ENCODE measurements around the gene RAB31. TPM values are rescaled to one million over a fixed set of nuclear protein-coding genes. Genes with fewer than 3 reads are reported as not detected.

RAB31 gene
- total RNA-seq, 4 donors from 2014 or later = 108 to 181 (median 136) TPM

DNA sequence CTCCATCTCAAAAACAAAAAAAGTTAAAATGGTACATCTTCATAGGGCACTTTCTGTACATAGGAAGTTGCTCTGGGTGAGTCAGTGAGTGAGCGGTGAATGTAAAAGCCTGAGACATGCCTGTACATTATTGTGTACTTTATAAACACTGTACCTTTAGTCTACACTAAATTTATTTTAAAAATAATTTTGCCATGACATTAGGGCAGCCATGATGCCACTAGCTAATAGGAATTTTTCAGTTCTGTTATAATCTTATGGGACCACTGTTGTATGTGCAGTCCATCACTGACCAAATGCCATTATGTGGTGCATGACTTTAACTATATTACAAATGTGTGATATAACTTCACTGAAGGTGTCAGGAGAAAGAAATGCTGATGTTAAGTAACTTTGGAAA lies 166.6 kb downstream of the RAB31 start:
- H3K27ac ChIP-seq = no peak overlapping the region
- no peaks in the 10 kb centered on the region for H3K36me3 ChIP-seq
- H3K27me3 ChIP-seq = no peaks in the 10 kb centered on the region
- H3K4me1 ChIP-seq = peaks cover 0 to 7% (median 2%) of the 10 kb centered on the region in 3 donors
- H3K4me3 ChIP-seq = no peak overlapping the region
- H3K9me3 ChIP-seq = no peaks in the 10 kb centered on the region
- no peak for ATAC-seq
- TF ChIP-seq EP300 (IDR thresholded peaks at IDR 0.05) = no peak
- WGBS, 2 donors (ENCODE audit: low coverage in 1 of 2) = 100% methylated on average over 1 of the region's 1 CpG

DNA sequence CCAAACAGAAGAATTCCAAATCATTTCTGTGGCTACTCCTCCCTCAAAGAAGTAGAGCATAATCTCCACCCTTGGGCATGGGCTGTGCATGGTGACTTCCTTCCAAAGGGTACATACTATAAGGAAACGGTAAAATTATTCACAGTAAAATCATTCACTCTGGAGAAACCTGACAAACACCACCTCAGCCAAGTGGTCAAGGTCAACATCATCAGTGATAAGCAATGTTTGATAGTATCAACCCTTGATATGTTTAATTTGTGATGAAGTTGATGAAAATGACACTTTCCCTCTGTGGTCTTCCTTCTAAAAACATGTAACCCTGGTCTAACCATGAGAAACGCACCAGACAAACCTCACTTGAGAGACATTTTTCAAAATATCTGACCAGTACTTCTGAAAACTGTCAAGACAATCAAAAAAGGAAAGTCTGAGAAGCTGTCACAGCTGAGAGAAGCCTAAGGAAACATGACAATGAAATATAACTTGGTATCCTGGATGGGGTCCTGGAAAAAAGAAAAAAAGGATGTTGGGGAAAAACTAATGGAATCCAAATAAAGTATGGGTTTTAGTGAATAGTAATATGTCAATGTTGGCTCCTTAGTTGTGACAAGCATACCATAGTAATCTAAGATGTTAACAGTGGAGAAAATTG lies 168.2 kb downstream of the RAB31 start:
- Histone ChIP-seq H3K27me3 (no peaks in the 10 kb centered on the region), H3K27ac (peak overlapping the region in 3 of 4 donors; percentile 18 to 61 (median 60)), H3K9me3 (no peaks in the 10 kb centered on the region), H3K4me3 (no peak overlapping the region), H3K36me3 (no peaks in the 10 kb centered on the region), H3K4me1 (no peaks in the 10 kb centered on the region)
- TF ChIP-seq EP300 (IDR thresholded peaks at IDR 0.05) = no peak
- no peak for TF ChIP-seq POLR2A (IDR thresholded peaks at IDR 0.05)
- TF ChIP-seq POLR2AphosphoS5 (IDR thresholded peaks at IDR 0.05) = no peak
- TF ChIP-seq, protein P1, sequence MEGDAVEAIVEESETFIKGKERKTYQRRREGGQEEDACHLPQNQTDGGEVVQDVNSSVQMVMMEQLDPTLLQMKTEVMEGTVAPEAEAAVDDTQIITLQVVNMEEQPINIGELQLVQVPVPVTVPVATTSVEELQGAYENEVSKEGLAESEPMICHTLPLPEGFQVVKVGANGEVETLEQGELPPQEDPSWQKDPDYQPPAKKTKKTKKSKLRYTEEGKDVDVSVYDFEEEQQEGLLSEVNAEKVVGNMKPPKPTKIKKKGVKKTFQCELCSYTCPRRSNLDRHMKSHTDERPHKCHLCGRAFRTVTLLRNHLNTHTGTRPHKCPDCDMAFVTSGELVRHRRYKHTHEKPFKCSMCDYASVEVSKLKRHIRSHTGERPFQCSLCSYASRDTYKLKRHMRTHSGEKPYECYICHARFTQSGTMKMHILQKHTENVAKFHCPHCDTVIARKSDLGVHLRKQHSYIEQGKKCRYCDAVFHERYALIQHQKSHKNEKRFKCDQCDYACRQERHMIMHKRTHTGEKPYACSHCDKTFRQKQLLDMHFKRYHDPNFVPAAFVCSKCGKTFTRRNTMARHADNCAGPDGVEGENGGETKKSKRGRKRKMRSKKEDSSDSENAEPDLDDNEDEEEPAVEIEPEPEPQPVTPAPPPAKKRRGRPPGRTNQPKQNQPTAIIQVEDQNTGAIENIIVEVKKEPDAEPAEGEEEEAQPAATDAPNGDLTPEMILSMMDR (IDR thresholded peaks at IDR 0.05) = no peak
- no peak for ATAC-seq
- 83 to 95% methylated on average over 2 of the region's 2 CpGs for WGBS, 2 donors (ENCODE audit: low coverage in 1 of 2)

DNA sequence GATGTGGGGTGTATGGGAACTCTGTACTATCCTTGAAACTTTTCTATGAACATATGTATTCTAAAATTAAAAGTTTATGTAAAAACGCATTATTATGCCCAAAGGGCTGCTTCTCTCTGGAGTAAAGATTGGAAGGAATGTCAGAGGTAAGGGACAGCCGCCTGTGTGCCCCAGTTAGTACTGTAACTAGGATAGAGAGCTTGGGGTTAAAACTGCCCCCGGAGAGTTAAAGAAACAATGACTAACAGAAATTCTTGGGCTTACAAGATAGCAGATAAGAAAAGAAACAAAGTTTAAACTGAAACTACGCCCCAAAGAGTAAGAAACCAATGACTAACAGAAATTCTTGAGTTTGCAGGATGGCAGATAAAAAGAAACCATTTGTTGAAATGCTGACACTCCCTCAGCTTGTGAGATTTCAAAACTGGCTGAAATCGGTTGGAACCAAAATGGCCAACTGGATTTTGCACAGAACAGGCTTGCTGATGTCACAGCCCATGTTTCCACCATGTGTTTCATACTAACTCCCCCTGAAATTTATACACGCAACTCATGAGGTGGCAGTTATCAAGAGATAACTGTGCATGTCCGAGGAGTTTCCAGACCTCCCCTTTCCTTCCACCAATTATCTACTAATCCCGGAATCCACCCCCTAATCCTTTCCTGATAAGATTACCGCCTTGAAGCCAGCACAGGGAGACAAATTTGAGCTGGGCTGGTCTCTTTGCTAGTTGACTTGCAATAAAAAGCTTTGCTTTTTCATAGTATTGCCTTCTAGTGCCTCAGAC lies 169.0 kb downstream of the RAB31 start:
- Histone ChIP-seq H3K27ac (peak overlapping the region in 3 of 4 donors; percentile 18 to 61 (median 60)), H3K9me3 (no peaks in the 10 kb centered on the region), H3K4me3 (peak overlapping the region; percentile 11 to 16), H3K4me1 (no peaks in the 10 kb centered on the region), H3K36me3 (no peaks in the 10 kb centered on the region), H3K27me3 (no peaks in the 10 kb centered on the region)
- WGBS, 2 donors (ENCODE audit: low coverage in 1 of 2) = 26 to 64% methylated on average over 5 to 9 of the region's 9 CpGs
- ATAC-seq = peak; percentile 93
- peak; percentile 41 for TF ChIP-seq POLR2AphosphoS5 (IDR thresholded peaks at IDR 0.05)
- TF ChIP-seq EP300 (IDR thresholded peaks at IDR 0.05) = no peak
- TF ChIP-seq, protein P1 (IDR thresholded peaks at IDR 0.05) = no peak
- TF ChIP-seq POLR2A (IDR thresholded peaks at IDR 0.05) = no peak

DNA sequence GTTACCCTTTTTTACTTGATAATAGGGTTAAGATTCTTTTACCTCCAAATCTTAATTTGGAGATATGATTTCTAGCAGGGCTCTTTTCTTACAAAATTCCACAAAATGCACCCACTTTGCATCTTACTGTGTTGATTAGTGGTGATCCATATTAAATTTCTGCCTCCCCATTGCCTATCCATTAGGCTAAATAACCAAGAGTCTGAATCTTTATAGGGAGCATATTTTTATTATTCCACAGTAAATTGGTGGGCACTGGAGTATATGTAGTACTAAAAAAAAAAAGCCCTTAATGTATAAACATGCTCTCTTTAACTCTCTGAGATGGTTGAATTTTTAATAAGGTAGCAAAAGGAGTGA lies 169.5 kb downstream of the RAB31 start:
- peak overlapping the region in 3 of 4 donors; percentile 14 to 61 (median 60) for H3K27ac ChIP-seq
- no peaks in the 10 kb centered on the region for H3K36me3 ChIP-seq
- TF ChIP-seq POLR2A (IDR thresholded peaks at IDR 0.05) = no peak
- no peak for TF ChIP-seq POLR2AphosphoS5 (IDR thresholded peaks at IDR 0.05)
- TF ChIP-seq, protein P1 (IDR thresholded peaks at IDR 0.05) = no peak
- TF ChIP-seq EP300 (IDR thresholded peaks at IDR 0.05) = no peak
- H3K9me3 ChIP-seq = no peaks in the 10 kb centered on the region
- H3K27me3 ChIP-seq = no peaks in the 10 kb centered on the region
- no peak for ATAC-seq
- peak overlapping the region in 1 of 2 donors; percentile 16 for H3K4me3 ChIP-seq
- no peaks in the 10 kb centered on the region for H3K4me1 ChIP-seq

DNA sequence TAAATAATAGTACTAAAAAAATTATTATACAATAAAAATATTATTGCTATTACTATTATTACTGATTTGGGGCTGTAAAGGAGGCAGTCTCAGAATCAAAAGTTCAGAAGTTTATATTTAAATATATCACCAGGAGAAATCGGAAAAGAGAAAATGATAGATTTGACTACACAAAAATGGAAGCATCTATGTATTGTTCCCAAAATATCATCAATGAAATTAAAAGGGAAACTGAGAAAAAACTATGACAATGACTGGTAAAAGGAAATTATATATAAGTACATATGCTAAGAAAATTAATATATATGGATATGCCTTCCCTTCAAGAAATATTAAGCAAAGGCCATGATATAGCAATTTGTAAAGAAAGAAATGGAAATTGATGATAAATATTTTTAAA lies 170.0 kb downstream of the RAB31 start:
- Histone ChIP-seq H3K27ac (no peak overlapping the region), H3K36me3 (no peaks in the 10 kb centered on the region), H3K4me1 (no peaks in the 10 kb centered on the region), H3K9me3 (no peaks in the 10 kb centered on the region), H3K27me3 (no peaks in the 10 kb centered on the region), H3K4me3 (no peak overlapping the region)
- whole genome bisulfite sequencing, 2 donors (ENCODE audit: low coverage in 1 of 2) = 88 to 100% methylated on average over 1 of the region's 1 CpG
- ATAC-seq = no peak
- TF ChIP-seq EP300 (IDR thresholded peaks at IDR 0.05) = no peak

DNA sequence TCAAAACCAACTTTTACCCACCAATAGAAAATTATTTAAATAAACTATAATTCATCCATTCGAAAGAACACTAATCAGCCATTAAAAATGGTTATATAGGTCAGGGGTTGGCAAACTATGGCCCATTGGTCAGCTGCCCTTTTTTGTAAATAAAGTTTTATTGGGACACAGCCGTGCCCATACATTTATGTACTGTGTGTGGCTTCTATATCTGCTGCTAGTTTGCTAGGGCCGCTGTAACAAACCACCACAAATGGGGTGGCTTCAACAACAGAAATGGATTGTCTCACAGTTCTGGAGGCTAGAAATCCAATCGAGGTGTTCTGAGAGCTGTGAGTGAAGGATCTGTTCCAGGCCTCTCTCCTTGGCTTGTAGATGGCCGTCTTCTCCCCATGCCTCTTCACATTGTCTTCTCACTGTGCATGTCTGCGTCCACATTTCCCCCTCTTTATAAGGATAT lies 170.7 kb downstream of the RAB31 start:
- WGBS, 2 donors (ENCODE audit: low coverage in 1 of 2) = 95 to 98% methylated on average over 5 to 6 of the region's 6 CpGs
- H3K27ac ChIP-seq = no peak overlapping the region
- ATAC-seq = no peak
- no peaks in the 10 kb centered on the region for H3K27me3 ChIP-seq
- H3K4me3 ChIP-seq = no peak overlapping the region
- no peaks in the 10 kb centered on the region for H3K9me3 ChIP-seq
- TF ChIP-seq POLR2A (IDR thresholded peaks at IDR 0.05) (no peak), EP300 (IDR thresholded peaks at IDR 0.05) (no peak), POLR2AphosphoS5 (IDR thresholded peaks at IDR 0.05) (no peak)
- TF ChIP-seq, protein P1 (IDR thresholded peaks at IDR 0.05) = no peak
- no peaks in the 10 kb centered on the region for H3K4me1 ChIP-seq
- H3K36me3 ChIP-seq = no peaks in the 10 kb centered on the region
